Activated CD4-positive, CD25-positive, alpha-beta regulatory T cell treated with anti-CD3 and anti-CD28 coated beads, Interleukin-2, amount 50 U/mL, for 24 hours (primary cell): ENCODE results near the gene LGR6.
"Not testable (repeated sequence)": the region's sequence is repeated elsewhere in the genome, so short reads cannot be mapped to it uniquely, and the experiment has no call there.

Experiments
- ATAC-seq, 2 donors: fragments of 150-1000 bp; cut with Tn5 transposase; one replicate each; pipeline ENCODE4 v1.10.0; 2021; ENCODE audit warnings: mild to moderate bottlenecking in 1 of 2, moderate library complexity in 1 of 2

Gene LGR6

DNA sequence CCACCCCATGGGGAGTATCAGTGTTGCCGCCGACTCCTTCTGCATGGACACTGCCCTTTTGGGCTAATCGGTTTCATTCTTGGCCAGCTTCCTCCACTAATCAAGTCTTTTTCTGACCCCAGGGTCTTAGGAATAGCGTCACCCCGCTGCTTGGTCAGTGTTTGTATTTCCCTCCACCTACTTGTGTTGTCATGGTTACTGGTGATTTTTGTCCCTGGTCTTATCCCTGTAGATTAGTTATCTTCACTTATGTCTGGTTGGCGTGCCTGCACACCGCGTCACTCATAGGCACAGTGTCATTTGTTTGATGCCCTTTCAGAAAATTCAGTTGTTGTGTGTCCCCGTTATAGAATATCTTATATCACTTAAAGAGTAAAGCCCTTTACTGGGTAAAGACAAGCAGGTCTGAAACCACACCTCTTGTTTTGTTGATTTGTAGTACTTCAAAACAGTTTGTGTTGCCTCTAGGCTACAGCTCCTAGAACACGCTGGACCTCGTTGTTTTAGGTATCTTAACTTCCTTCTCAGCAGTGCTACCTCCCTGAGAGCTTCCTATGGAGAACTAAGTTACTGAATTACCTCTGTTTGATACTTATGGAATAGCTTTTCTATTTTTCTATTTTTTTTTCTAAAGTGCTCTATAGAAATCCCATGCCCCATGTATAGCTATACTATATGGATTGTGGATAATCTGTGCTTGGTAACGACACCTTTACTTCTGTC is 155.8 kb downstream of the LGR6 start:
- no peak for ATAC-seq

DNA sequence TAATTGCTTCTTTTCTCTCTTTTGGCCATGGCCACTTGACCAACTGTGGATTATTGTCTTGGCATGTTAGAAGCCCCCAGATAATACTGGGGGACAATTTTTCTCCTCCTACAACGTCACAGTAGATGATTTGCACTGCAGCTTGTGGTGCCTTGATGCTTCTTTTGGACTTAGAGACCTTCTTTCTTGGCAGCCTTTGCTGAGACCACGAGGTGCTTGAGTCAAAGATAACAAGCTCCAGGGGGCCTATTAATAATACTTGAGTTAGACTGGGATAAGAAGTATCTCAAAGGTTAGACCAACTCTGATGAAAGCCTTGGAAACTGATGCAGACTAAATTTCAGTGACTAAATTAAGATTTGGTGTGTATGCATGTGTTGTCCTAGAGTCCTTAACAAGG is 158.1 kb downstream of the LGR6 start:
- ATAC-seq: no peak

DNA sequence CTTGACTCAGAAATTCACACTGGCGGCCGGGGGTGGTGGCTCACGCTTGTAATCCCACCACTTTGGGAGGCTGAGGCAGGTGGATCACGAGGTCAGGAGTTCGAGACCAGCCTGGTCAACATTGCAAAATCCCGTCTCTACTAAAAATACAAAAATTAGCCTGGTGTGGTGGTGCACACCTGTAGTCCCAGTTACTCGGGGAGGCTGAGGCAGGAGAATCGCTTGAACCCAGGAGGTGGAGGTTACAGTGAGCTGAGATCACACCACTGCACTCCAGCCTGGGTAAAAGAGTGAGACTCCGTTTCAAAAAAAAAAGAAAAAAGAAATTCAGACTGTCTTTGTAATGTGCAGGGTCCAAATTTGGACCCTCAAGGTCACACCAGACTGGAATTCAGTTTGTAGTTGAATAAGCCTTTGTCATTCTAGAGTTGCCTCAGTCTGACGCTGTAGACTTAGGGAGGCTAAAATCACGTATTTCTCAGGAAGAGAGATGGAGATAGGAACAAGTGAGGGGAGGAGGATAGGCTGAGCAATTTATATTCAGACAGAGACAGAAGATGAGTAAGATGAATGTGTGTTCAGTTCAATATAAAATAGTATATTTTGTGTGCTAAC is 159.1 kb downstream of the LGR6 start:
- not testable (repeated sequence) for ATAC-seq

DNA sequence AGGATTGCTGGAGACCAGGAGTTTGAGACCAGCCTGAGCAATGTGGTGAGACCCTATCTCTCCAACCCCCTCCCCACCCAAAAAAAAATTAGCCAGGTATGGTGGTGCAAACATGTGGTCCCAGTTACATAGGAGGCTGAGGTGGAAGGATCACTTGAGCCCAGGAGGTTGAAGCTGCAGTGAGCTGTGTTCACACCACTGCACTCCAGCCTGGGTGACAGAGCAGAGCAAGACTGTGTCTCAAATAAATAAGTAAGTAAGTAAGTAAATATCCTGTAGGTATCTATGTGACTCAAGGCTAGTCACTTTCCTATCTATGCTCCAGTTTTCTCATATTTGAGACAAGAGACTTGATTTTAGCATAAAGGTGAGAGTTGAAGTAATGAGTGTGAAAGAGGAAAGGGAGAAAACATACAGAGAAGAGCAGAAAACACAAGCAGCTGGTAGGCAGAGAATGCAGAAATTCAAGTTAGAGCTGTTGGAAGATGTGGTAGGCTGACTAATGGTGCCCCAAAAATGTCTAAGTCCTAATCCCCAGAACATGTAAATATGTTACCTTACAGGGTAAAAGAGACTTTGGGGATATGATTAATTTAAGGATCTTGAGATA is 162.4 kb downstream of the LGR6 start:
- peak in 1 of 2 donors; percentile 30 for ATAC-seq

DNA sequence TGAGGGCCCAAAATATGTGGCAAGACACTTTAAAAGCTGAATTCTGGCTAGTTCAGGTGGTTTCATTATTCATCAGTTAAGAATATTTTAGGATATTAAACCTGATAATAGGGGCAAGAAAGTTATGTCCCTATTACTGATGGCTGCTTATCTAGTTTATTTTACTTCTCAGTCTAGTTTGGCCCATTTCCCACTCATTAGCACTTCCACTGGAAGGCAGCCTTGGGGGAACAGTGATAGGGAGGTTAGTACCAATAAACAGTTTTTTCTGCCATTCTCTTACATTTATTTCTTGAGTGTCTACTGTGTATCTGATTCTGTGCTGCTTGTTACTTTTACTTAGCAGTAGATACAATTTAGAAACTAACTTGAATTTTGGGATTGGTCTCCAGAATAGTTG is 163.9 kb downstream of the LGR6 start:
- ATAC-seq: no peak

- no peak for ATAC-seq
These were observed 167.6 kb downstream of the LGR6 start for GRCh38 chr1:202361224-202361623.

DNA sequence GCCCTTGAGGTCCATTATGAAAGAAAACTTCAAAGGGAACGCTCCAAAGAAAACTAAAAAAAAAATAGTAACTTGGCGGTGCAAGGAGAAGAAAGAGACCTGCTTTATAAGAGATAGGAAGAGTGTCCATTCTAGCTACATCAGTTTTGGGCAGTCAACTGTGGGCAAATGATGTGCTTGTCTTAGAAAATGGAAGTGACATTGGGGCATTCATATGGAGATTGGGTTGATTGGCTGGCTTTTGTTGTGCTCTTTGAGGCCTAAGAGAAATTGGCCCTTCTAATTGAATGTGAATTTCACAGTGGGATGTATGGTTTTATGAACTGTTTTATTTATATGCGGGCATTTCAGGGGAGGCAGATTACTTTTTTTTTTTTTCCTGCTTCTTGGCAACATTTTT is 168.1 kb downstream of the LGR6 start:
- no peak for ATAC-seq

DNA sequence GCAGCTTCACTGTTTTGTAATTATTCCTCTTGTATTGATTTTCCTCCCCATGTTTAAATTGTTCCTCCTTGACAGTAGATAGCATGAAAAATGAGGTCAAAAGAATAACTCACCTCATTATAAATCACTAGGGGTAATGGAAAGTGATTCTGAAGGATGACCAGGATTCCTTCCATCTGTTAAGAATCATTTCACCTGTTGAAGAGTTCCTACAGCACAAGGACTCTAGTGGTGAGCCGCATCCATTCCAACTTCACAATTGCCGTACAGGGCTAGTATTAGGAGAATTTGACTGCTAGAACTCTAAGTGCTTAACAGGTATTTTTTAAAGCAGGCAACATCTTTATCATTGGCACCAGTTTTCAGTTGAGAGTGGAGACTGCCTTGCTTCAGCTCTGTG is 168.6 kb downstream of the LGR6 start:
- no peak for ATAC-seq

DNA sequence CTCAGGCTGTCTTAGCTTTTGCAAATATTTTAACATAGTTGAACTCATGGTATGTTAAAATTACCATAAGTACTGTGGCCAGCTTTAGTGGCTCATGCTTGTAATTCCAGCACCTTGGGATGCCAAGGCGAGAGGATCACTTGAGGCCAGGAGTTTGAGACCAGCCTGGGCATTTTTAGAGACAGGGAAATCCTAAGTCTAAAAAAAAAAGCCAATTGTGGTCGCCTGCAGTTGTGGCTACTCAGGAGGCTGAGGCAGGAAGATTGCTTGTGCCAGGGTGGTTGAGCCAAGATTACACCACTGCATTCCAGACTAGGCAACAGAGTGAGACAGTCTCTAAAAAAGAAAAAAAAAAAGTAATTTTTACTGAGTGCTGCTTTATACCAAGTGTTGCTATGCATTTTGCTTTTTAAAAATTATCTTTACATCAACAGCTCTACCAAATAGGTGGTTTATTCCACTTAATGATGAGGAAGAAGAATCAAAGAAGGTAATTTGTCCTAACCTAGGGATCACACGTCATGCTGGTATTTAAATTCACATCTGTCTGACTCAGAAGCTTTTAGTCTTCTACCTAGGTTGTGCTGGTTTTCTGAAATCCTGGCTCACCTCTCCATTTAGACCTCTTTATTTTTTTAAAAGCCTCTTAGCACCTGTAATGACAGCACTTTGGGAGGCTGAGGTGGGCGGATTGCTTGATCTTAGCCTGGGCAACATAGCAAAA is 171.7 kb downstream of the LGR6 start:
- no peak for ATAC-seq

- no peak for ATAC-seq
These were observed 173.7 kb downstream of the LGR6 start for GRCh38 chr1:202367271-202367670.
